OCI-LY1 (cell line): ENCODE results near the gene UCKL1.
"Not testable (repeated sequence)": the region's sequence is repeated elsewhere in the genome, so short reads cannot be mapped to it uniquely, and the experiment has no call there.

ENCODE experiments used
- H2AFZ ChIP-seq: fragments of 200-600 bp; sonication (generic), shearing (Covaris generic); 2 replicates; pipeline ENCODE4 v1.6.0; 2014; ENCODE audit warnings: antibody characterized with exemption, mild to moderate bottlenecking, low read length
- H3F3A ChIP-seq: fragments of 200-600 bp; sonication (generic), shearing (Covaris generic); 2 replicates; pipeline ENCODE4 v1.6.0; 2014; ENCODE audit warnings: mild to moderate bottlenecking, antibody characterized with exemption, low read length, moderate library complexity; ENCODE audit not compliant: insufficient read depth
- H3K27ac ChIP-seq: fragments of 200-600 bp; sonication (generic); 2 replicates; pipeline ENCODE4 v1.5.1; 2014; ENCODE audit warnings: low read length, mixed run types, mild to moderate bottlenecking, low read depth; ENCODE audit not compliant: poor library complexity, severe bottlenecking
- H3K27me3 ChIP-seq: fragments of 200-600 bp; sonication (generic); 2 replicates; pipeline ENCODE4 v1.6.0; 2014; ENCODE audit warnings: antibody characterized with exemption, mild to moderate bottlenecking, low read length, moderate library complexity; ENCODE audit not compliant: insufficient read depth
- H3K36me3 ChIP-seq: fragments of 200-600 bp; sonication (generic); 2 replicates; pipeline ENCODE4 v1.6.1; 2014; ENCODE audit warnings: mild to moderate bottlenecking, antibody characterized with exemption, low read length, moderate library complexity, mixed read lengths; ENCODE audit not compliant: insufficient read depth
- H3K4me1 ChIP-seq: fragments of 200-600 bp; sonication (generic); 2 replicates; pipeline ENCODE4 v1.5.1; 2014; ENCODE audit warnings: mild to moderate bottlenecking, low read length, moderate library complexity; ENCODE audit not compliant: insufficient read depth, severe bottlenecking
- H3K4me2 ChIP-seq: fragments of 200-600 bp; sonication (generic), shearing (Covaris generic); 2 replicates; pipeline ENCODE4 v1.6.1; 2014; ENCODE audit warnings: low read length
- H3K4me3 ChIP-seq: fragments of 200-600 bp; sonication (generic); 2 replicates; pipeline ENCODE4 v1.5.1; 2014; ENCODE audit warnings: low read length, low read depth, mild to moderate bottlenecking, mixed read lengths; ENCODE audit not compliant: poor library complexity, severe bottlenecking
- H3K79me2 ChIP-seq: fragments of 200-600 bp; shearing (Covaris generic); 2 replicates; pipeline ENCODE4 v1.6.1; 2016; ENCODE audit warnings: mixed run types, low read length, mixed read lengths; ENCODE audit not compliant: insufficient read depth
- H3K9ac ChIP-seq: fragments of 200-600 bp; sonication (generic), shearing (Covaris generic); 2 replicates; pipeline ENCODE4 v1.6.1; 2014; ENCODE audit warnings: mild to moderate bottlenecking, low read length, mixed read lengths
- H3K9me2 ChIP-seq: fragments of 200-600 bp; sonication (generic), shearing (Covaris generic); 2 replicates; pipeline ENCODE4 v1.6.1; 2014; ENCODE audit warnings: low read depth, mild to moderate bottlenecking, low read length, mixed read lengths
- H3K9me3 ChIP-seq: fragments of 200-600 bp; shearing (Covaris generic); 2 replicates; pipeline ENCODE4 v1.6.1; 2014; ENCODE audit warnings: low read length, mixed read lengths
- H4K20me1 ChIP-seq: fragments of 200-600 bp; sonication (generic), shearing (Covaris generic); 2 replicates; pipeline ENCODE4 v1.6.0; 2016; ENCODE audit warnings: mild to moderate bottlenecking, low read length; ENCODE audit not compliant: insufficient read depth
- CTCF ChIP-seq: fragments of 200-600 bp; sonication (generic), shearing (Covaris generic); IDR thresholded peaks from 2 replicates; pipeline ENCODE4 v1.5.1; 2017; ENCODE audit warnings: mild to moderate bottlenecking, antibody characterized with exemption, low read length, moderate library complexity, mixed read lengths
- EZH2 ChIP-seq: fragments of 200-600 bp; sonication (generic), shearing (Covaris generic); IDR thresholded peaks from 2 replicates; pipeline ENCODE4 v1.8.0; 2017; ENCODE audit warnings: borderline replicate concordance, mixed run types, mild to moderate bottlenecking, antibody characterized with exemption, low read length, moderate library complexity, mixed read lengths

UCKL1 gene

GRCh38 chr20:63973636-63974401, 17.6 kb upstream of the UCKL1 start:
- H3K4me2 ChIP-seq = 0 out of 2 replicates have a peak overlapping the region, but pooled peaks have one; percentile 21
- no peaks in the 10 kb centered on the region for H4K20me1 ChIP-seq
- H3K27ac ChIP-seq = no peak overlapping the region
- H3K79me2 ChIP-seq = no peaks in the 10 kb centered on the region
- no peak overlapping the region for H2AFZ ChIP-seq
- H3K9me3 ChIP-seq = no peaks in the 10 kb centered on the region
- H3K4me3 ChIP-seq = no peak overlapping the region
- H3K9me2 ChIP-seq = no peaks in the 10 kb centered on the region
- TF ChIP-seq EZH2 (no peak), CTCF (peak; percentile 98)
- H3K9ac ChIP-seq = no peak overlapping the region
- H3F3A ChIP-seq = no peaks in the 10 kb centered on the region
- H3K27me3 ChIP-seq = no peaks in the 10 kb centered on the region
- no peaks in the 10 kb centered on the region for H3K36me3 ChIP-seq
- peaks cover 23% of the 10 kb centered on the region for H3K4me1 ChIP-seq

GRCh38 chr20:63973160-63973479, 16.9 kb upstream of the UCKL1 start:
- Histone ChIP-seq H3K27me3 (no peaks in the 10 kb centered on the region), H3K9me3 (no peaks in the 10 kb centered on the region), H3K4me3 (no peak overlapping the region), H3K4me2 (no peak overlapping the region), H3K9me2 (no peaks in the 10 kb centered on the region), H3K36me3 (peaks cover 4% of the 10 kb centered on the region), H3K79me2 (no peaks in the 10 kb centered on the region), H4K20me1 (no peaks in the 10 kb centered on the region), H3K4me1 (peaks cover 20% of the 10 kb centered on the region), H3K27ac (no peak overlapping the region), H2AFZ (no peak overlapping the region), H3F3A (no peaks in the 10 kb centered on the region), H3K9ac (no peak overlapping the region)
- TF ChIP-seq EZH2 = no peak
- TF ChIP-seq CTCF = no peak

- no peaks in the 10 kb centered on the region for H3K9me2 ChIP-seq
- peaks cover 19% of the 10 kb centered on the region for H3K4me1 ChIP-seq
- H3K4me3 ChIP-seq = no peak overlapping the region
- H2AFZ ChIP-seq = no peak overlapping the region
- no peaks in the 10 kb centered on the region for H3F3A ChIP-seq
- no peaks in the 10 kb centered on the region for H3K79me2 ChIP-seq
- no peak overlapping the region for H3K9ac ChIP-seq
- H3K4me2 ChIP-seq = no peak overlapping the region
- H3K36me3 ChIP-seq = peaks cover 10% of the 10 kb centered on the region
- H3K9me3 ChIP-seq = no peaks in the 10 kb centered on the region
- no peaks in the 10 kb centered on the region for H4K20me1 ChIP-seq
- no peak overlapping the region for H3K27ac ChIP-seq
- TF ChIP-seq CTCF (no peak), EZH2 (no peak)
- H3K27me3 ChIP-seq = no peaks in the 10 kb centered on the region
Observed at GRCh38 chr20:63972312-63973159, 16.3 kb upstream of the UCKL1 start.

- H2AFZ ChIP-seq, H3K9me3 ChIP-seq, H3F3A ChIP-seq, H3K9ac ChIP-seq, H3K27ac ChIP-seq, H3K4me2 ChIP-seq, H3K4me3 ChIP-seq, H3K27me3 ChIP-seq, H4K20me1 ChIP-seq, H3K9me2 ChIP-seq, H3K79me2 ChIP-seq: not testable (repeated sequence)
- peaks cover 16% of the 10 kb centered on the region for H3K36me3 ChIP-seq
- H3K4me1 ChIP-seq = peaks cover 19% of the 10 kb centered on the region
Observed at GRCh38 chr20:63971960-63972311, 15.7 kb upstream of the UCKL1 start.
